Calu3 (cell line): ENCODE measurements around the gene CNOT8. TPM values are rescaled to one million over a fixed set of nuclear protein-coding genes. Genes with fewer than 3 reads are reported as not detected.

Experiments
- BruUV-seq: library from RNA; stranded (reverse); fragments of 400-500 nt; replicated peaks from 2 replicates; lab custom pipeline; 2021; lab: Mats Ljungman, UMichigan
- CTCF ChIA-PET: fragments of 300-600 bp; sonication (Branson Sonifier 250); formaldehyde crosslinking; loops from one replicate; lab custom pipeline; 2022; ENCODE audit warnings: antibody characterized with exemption; lab: Charles Lee
- DNase-seq: peaks from one replicate; pipeline ENCODE4 v3.0.0; 2022
- H3K27ac Mint-ChIP-seq: one replicate; pipeline ENCODE4 v1.8.0; 2022; ENCODE audit warnings: mixed read lengths; ENCODE audit not compliant: unreplicated experiment
- H3K27me3 Mint-ChIP-seq: one replicate; pipeline ENCODE4 v1.8.0; 2022; ENCODE audit warnings: mixed read lengths; ENCODE audit not compliant: unreplicated experiment
- H3K36me3 Mint-ChIP-seq: one replicate; pipeline ENCODE4 v1.8.0; 2022; ENCODE audit warnings: mild to moderate bottlenecking, moderate library complexity, mixed read lengths; ENCODE audit not compliant: insufficient read depth, unreplicated experiment
- H3K4me1 Mint-ChIP-seq: one replicate; pipeline ENCODE4 v1.8.0; 2022; ENCODE audit warnings: mild to moderate bottlenecking, low read depth, mixed read lengths; ENCODE audit not compliant: unreplicated experiment
- H3K4me3 Mint-ChIP-seq: one replicate; pipeline ENCODE4 v1.8.0; 2022; ENCODE audit warnings: mild to moderate bottlenecking, low read depth, moderate library complexity, mixed read lengths; ENCODE audit not compliant: unreplicated experiment
- H3K9me3 Mint-ChIP-seq: one replicate; pipeline ENCODE4 v1.8.0; 2022; ENCODE audit warnings: low read depth, mixed read lengths; ENCODE audit not compliant: unreplicated experiment
- CTCF ChIP-seq: fragments of 200-600 bp; IDR thresholded peaks from one replicate; pipeline ENCODE4 v1.8.0; 2022; ENCODE audit warnings: antibody characterized with exemption; ENCODE audit not compliant: unreplicated experiment
- intact Hi-C: fragments of 100-400 bp; cut with micrococcal nuclease; formaldehyde crosslinking; loops from one replicate; pipeline ENCODE4 v1.10.0; 2022; ENCODE audit not compliant: unreplicated experiment
- total RNA-seq: library from RNA; stranded (reverse); gene quantifications from 2 replicates; pipeline ENCODE4 v1.2.3, GENCODE V29; 2022

CNOT8 gene
- total RNA-seq, 1 experiment from 2014 or later, result 63.0 TPM

GRCh38 chr5:154840435-154841272 lies 17.8 kb upstream of the CNOT8 start:
- Mint-ChIP-seq H3K9me3 (no peaks in the 10 kb centered on the region), H3K27me3 (no peaks in the 10 kb centered on the region), H3K27ac (no peak overlapping the region), H3K4me3 (no peak overlapping the region), H3K4me1 (peaks cover 11% of the 10 kb centered on the region), H3K36me3 (peaks cover under 1% of the 10 kb centered on the region)
- CTCF ChIA-PET, result no interaction called here
- no TSS peak for BruUV-seq
- TF ChIP-seq CTCF, result no peak
- DNase-seq, result no peak
- intact Hi-C loops, result no loop called here

GRCh38 chr5:154841273-154841661 lies 17.2 kb upstream of the CNOT8 start:
- H3K4me3 Mint-ChIP-seq, result no peak overlapping the region
- H3K9me3 Mint-ChIP-seq, result no peaks in the 10 kb centered on the region
- no peak for DNase-seq
- H3K27ac Mint-ChIP-seq, result no peak overlapping the region
- peaks cover 9% of the 10 kb centered on the region for H3K4me1 Mint-ChIP-seq
- no peaks in the 10 kb centered on the region for H3K36me3 Mint-ChIP-seq
- BruUV-seq, result no TSS peak
- CTCF ChIA-PET, result no interaction called here
- no peaks in the 10 kb centered on the region for H3K27me3 Mint-ChIP-seq
- TF ChIP-seq CTCF, result no peak
- intact Hi-C loops, result no loop called here

- intact Hi-C loops, result no loop called here
- Mint-ChIP-seq H3K4me1 (no peaks in the 10 kb centered on the region), H3K36me3 (peaks cover 4% of the 10 kb centered on the region), H3K27me3 (no peaks in the 10 kb centered on the region), H3K9me3 (no peaks in the 10 kb centered on the region), H3K4me3 (no peak overlapping the region), H3K27ac (no peak overlapping the region)
- no TSS peak for BruUV-seq
- TF ChIP-seq CTCF, result no peak
- no peak for DNase-seq
- CTCF ChIA-PET, result interaction anchor here (1.3 kb wide), 1 partner anchor 12 kb away, joined by 4 read pairs; no protein-coding TSS in a partner anchor
These were observed 15.5 kb upstream of the CNOT8 start for GRCh38 chr5:154842689-154843530.

- TF ChIP-seq CTCF, result no peak
- BruUV-seq, result no TSS peak
- no peak for DNase-seq
These were observed 13.6 kb upstream of the CNOT8 start for GRCh38 chr5:154844809-154845208.

More at GRCh38 chr5:154844809-154845208, 13.6 kb upstream of the CNOT8 start:
- Mint-ChIP-seq H3K9me3 (no peaks in the 10 kb centered on the region), H3K4me3 (no peak overlapping the region), H3K27ac (no peak overlapping the region), H3K27me3 (no peaks in the 10 kb centered on the region), H3K4me1 (no peaks in the 10 kb centered on the region), H3K36me3 (peaks cover 4% of the 10 kb centered on the region)
- intact Hi-C loops, result no loop called here
- CTCF ChIA-PET, result no interaction called here
